Endothelial cell of umbilical vein (primary cell): ENCODE measurements around the gene FAM3C. TPM values are rescaled to one million over a fixed set of nuclear protein-coding genes. Genes with fewer than 3 reads are reported as not detected.
"Not testable (repeated sequence)": the region's sequence is repeated elsewhere in the genome, so short reads cannot be mapped to it uniquely, and the experiment has no call there.

ENCODE experiments used
- BruUV-seq: library from RNA; stranded (reverse); fragments of 400-500 nt; replicated peaks from 2 replicates; lab custom pipeline; 2021; lab: Mats Ljungman, UMichigan
- CTCF ChIA-PET: fragments of 300-600, 350-600 bp; sonication (Branson Sonifier 250); formaldehyde crosslinking; loops from one replicate; lab custom pipeline; 2021; ENCODE audit warnings: antibody characterized with exemption, inconsistent platforms; lab: Charles Lee
- POLR2A ChIA-PET: fragments of 300-600, 350-600 bp; sonication (Branson Sonifier 250); formaldehyde crosslinking; loops from one replicate; lab custom pipeline; 2021; ENCODE audit warnings: antibody characterized with exemption, inconsistent platforms; lab: Charles Lee
- DNase-seq: peaks from one replicate; pipeline ENCODE4 v3.0.0-alpha.2; 2011; ENCODE audit warnings: low read depth, low spot score
- FAIRE-seq: peaks from 2 replicates; lab custom pipeline; 2011; peaks lifted over from hg19 to GRCh38; lab: Jason Lieb, UNC
- H2AFZ ChIP-seq: 2 replicates; pipeline ENCODE4 v1.6.0; 2012; ENCODE audit warnings: low read depth, low read length, control low read depth, inconsistent platforms
- H3K27ac ChIP-seq: 2 replicates; pipeline ENCODE4 v1.5.1; 2011; ENCODE audit warnings: low read depth, mild to moderate bottlenecking, control low read depth, low read length, moderate library complexity; ENCODE audit not compliant: insufficient read depth
- H3K27me3 ChIP-seq, 2 experiments: 2 replicates each; pipeline versions ENCODE4 v1.6.0 to v1.6.1; 2011; ENCODE audit warnings: low read length in 2 of 2, mixed read lengths in 1 of 2; ENCODE audit not compliant: control insufficient read depth in 2 of 2, insufficient read depth in 2 of 2
- H3K36me3 ChIP-seq, 2 experiments: 2 replicates in 1 of 2; 3 replicates in 1 of 2; pipeline ENCODE4 v1.5.1; 2011; ENCODE audit warnings: low read length in 2 of 2, mild to moderate bottlenecking in 1 of 2, moderate library complexity in 1 of 2; ENCODE audit not compliant: control insufficient read depth in 2 of 2, insufficient read depth in 2 of 2; ENCODE audit errors: extremely low read depth in 1 of 2
- H3K4me1 ChIP-seq: 3 replicates; pipeline ENCODE4 v1.5.1; 2011; ENCODE audit warnings: mild to moderate bottlenecking, low read length; ENCODE audit not compliant: control insufficient read depth, insufficient read depth; ENCODE audit errors: extremely low read depth
- H3K4me2 ChIP-seq: 2 replicates; pipeline ENCODE4 v1.6.1; 2011; ENCODE audit warnings: low read length, control low read depth, mixed read lengths; ENCODE audit not compliant: insufficient read depth
- H3K4me3 ChIP-seq, 3 experiments: fragments of 200-600 bp in 1 of 3; sonication (generic), shearing (Covaris generic) in 1 of 3; replicated peaks in 1 of 3; 2 replicates each; pipeline ENCODE4 v1.5.1; 2011 to 2016; ENCODE audit warnings: control low read depth in 3 of 3, low read length in 3 of 3, mild to moderate bottlenecking in 2 of 3, inconsistent platforms in 1 of 3, low read depth in 1 of 3, moderate library complexity in 1 of 3; ENCODE audit not compliant: insufficient read depth in 1 of 3
- H3K79me2 ChIP-seq: 2 replicates; pipeline ENCODE4 v1.6.0; 2012; ENCODE audit warnings: low read length, inconsistent platforms; ENCODE audit not compliant: control insufficient read depth, insufficient read depth
- H3K9ac ChIP-seq: replicated peaks from 2 replicates; pipeline ENCODE3; 2011; ENCODE audit warnings: low read length, control low read depth; ENCODE audit not compliant: insufficient read depth; ENCODE audit errors: extremely low read depth
- H3K9me1 ChIP-seq: replicated peaks from 3 replicates; pipeline ENCODE4 v1.6.0; 2011; ENCODE audit warnings: mild to moderate bottlenecking, low read length; ENCODE audit not compliant: control insufficient read depth, insufficient read depth; ENCODE audit errors: extremely low read depth
- H3K9me3 ChIP-seq: replicated peaks from 2 replicates; pipeline ENCODE4 v1.5.1; 2012; ENCODE audit warnings: low read length, inconsistent platforms; ENCODE audit not compliant: control insufficient read depth, insufficient read depth
- H4K20me1 ChIP-seq: replicated peaks from 2 replicates; pipeline ENCODE3; 2011; ENCODE audit warnings: mild to moderate bottlenecking, low read length; ENCODE audit not compliant: control insufficient read depth, insufficient read depth; ENCODE audit errors: extremely low read depth
- CTCF ChIP-seq, 2 donors: IDR thresholded peaks; 1 replicate in 1 of 2; 2 replicates in 1 of 2; pipeline ENCODE4 v1.5.1; 2011; ENCODE audit warnings: low read length in 2 of 2, mild to moderate bottlenecking in 2 of 2, moderate library complexity in 2 of 2, control low read depth in 1 of 2, inconsistent platforms in 1 of 2, low read depth in 1 of 2; ENCODE audit not compliant: insufficient read depth in 1 of 2; ENCODE audit errors: extremely low read depth in 1 of 2
- EZH2 ChIP-seq: IDR thresholded peaks from 2 replicates; pipeline ENCODE4 v1.6.1; 2012; ENCODE audit warnings: borderline replicate concordance, low read depth, mild to moderate bottlenecking, moderate library complexity, low read length, inconsistent platforms; ENCODE audit not compliant: severe bottlenecking
- FOS ChIP-seq: IDR thresholded peaks from 2 replicates; pipeline ENCODE4 v1.6.1; 2011; ENCODE audit warnings: mild to moderate bottlenecking, low read length, moderate library complexity, borderline replicate concordance; ENCODE audit not compliant: insufficient read depth
- GATA2 ChIP-seq: IDR thresholded peaks from 2 replicates; pipeline ENCODE4 v1.7.0; 2011; ENCODE audit warnings: low read depth, mild to moderate bottlenecking, moderate library complexity, mixed read lengths, low read length; ENCODE audit not compliant: insufficient read length, insufficient read depth
- JUN ChIP-seq: IDR thresholded peaks from 2 replicates; pipeline ENCODE4 v1.6.1; 2011; ENCODE audit warnings: borderline replicate concordance, low read depth; ENCODE audit not compliant: insufficient read length, insufficient read depth
- MAX ChIP-seq: IDR thresholded peaks from 2 replicates; pipeline ENCODE4 v1.6.1; 2011; ENCODE audit not compliant: insufficient read depth, insufficient read length
- MYC ChIP-seq: IDR thresholded peaks from one replicate; pipeline ENCODE4 v1.6.1; 2011; ENCODE audit warnings: mild to moderate bottlenecking, low read depth, low read length
- POLR2A ChIP-seq: IDR thresholded peaks from 2 replicates; pipeline ENCODE4 v1.6.1; 2012; ENCODE audit warnings: low read depth, mild to moderate bottlenecking, control low read depth, low read length
- POLR2AphosphoS5 ChIP-seq: IDR thresholded peaks from 2 replicates; pipeline ENCODE4 v1.6.1; 2012; ENCODE audit warnings: low read depth, mild to moderate bottlenecking, control low read depth, low read length, moderate library complexity; ENCODE audit not compliant: insufficient read depth
- dilution Hi-C: fragments of 300-500 bp; cut with MboI; formaldehyde crosslinking; loops from one replicate; pipeline ENCODE4 v1.15.0; 2019; ENCODE audit warnings: low sequenced_read_pairs; ENCODE audit not compliant: extremely low pct_ligation_motif_present
- intact Hi-C: fragments of 100-400 bp; cut with micrococcal nuclease; formaldehyde crosslinking; loops from one replicate; pipeline ENCODE4 v1.10.0; 2022
- polyA plus RNA-seq, 4 experiments: library from polyadenylated mRNA; depleted of rRNA in 3 of 4; stranded (reverse) in 3 of 4; unstranded in 1 of 4; fragments of >200 nt; gene quantifications; 2 replicates each; pipeline versions ENCODE4 v1.2.1 to v1.2.3, GENCODE V29; 2011 to 2012; ENCODE audit warnings: missing spikeins in 1 of 4
- total RNA-seq: library from RNA; stranded (reverse); gene quantifications from 2 replicates; pipeline ENCODE4 v1.2.3, GENCODE V29; 2021

FAM3C gene
- total and polyA plus RNA-seq, 2 donors (not counting 3 experiments of a cell fraction or from before 2014, with no cell fraction given) = 20.2 to 50.0 TPM

GRCh38 chr7:121433775-121434174, 37.7 kb upstream of the FAM3C start:
- H3K79me2 ChIP-seq = no peaks in the 10 kb centered on the region
- POLR2A ChIA-PET = no interaction called here
- H4K20me1 ChIP-seq = no peaks in the 10 kb centered on the region
- H2AFZ ChIP-seq = no peak overlapping the region
- intact Hi-C loops (no loop called here), dilution Hi-C loops (no loop called here)
- DNase-seq (no peak), FAIRE-seq (no peak)
- no peaks in the 10 kb centered on the region for H3K9me1 ChIP-seq
- no peak overlapping the region for H3K27ac ChIP-seq
- peaks cover 10% of the 10 kb centered on the region for H3K4me1 ChIP-seq
- no TSS peak for BruUV-seq
- H3K4me3 ChIP-seq = no peak overlapping the region
- no peaks in the 10 kb centered on the region for H3K27me3 ChIP-seq
- H3K9ac ChIP-seq = no peak overlapping the region
- H3K36me3 ChIP-seq = no peaks in the 10 kb centered on the region
- H3K4me2 ChIP-seq = no peak overlapping the region
- no peaks in the 10 kb centered on the region for H3K9me3 ChIP-seq
- CTCF ChIA-PET = no interaction called here
- TF ChIP-seq JUN (no peak), POLR2A (no peak), MYC (no peak), CTCF (IDR thresholded peaks at IDR 0.05; ENCODE audit: extremely low read depth in 1 of 2, insufficient read depth in 1 of 2, low read depth in 1 of 2, low read length in 2 of 2) (no peak), POLR2AphosphoS5 (no peak), GATA2 (no peak), FOS (no peak), EZH2 (no peak), MAX (no peak)

GRCh38 chr7:121432486-121432885, 36.4 kb upstream of the FAM3C start:
- FAIRE-seq, H3K9me1 ChIP-seq, H3K9me3 ChIP-seq, H3K27me3 ChIP-seq, H4K20me1 ChIP-seq, H3K36me3 ChIP-seq, H3K79me2 ChIP-seq, H3K4me3 ChIP-seq, BruUV-seq, DNase-seq, H3K4me1 ChIP-seq, H3K27ac ChIP-seq, intact Hi-C loops, H3K4me2 ChIP-seq, dilution Hi-C loops, H2AFZ ChIP-seq, CTCF ChIA-PET, H3K9ac ChIP-seq: not testable (repeated sequence)
- POLR2A ChIA-PET = interaction anchor here (0.7 kb wide), 1 partner anchor 106 kb away, joined by 3 read pairs; no protein-coding TSS in a partner anchor
